Hepatocyte (in vitro differentiated cells): ENCODE data around the gene LRAT. TPM values are rescaled to one million over a fixed set of nuclear protein-coding genes. Genes with fewer than 3 reads are reported as not detected.

ENCODE experiments used
- DNase-seq: peaks from one replicate; pipeline ENCODE4 v3.0.0-alpha.2; 2016; ENCODE audit warnings: low spot score
- H2AFZ ChIP-seq: fragments of 200-600 bp; sonication (generic); 2 replicates; pipeline ENCODE4 v1.6.0; 2016; ENCODE audit warnings: antibody characterized with exemption, mild to moderate bottlenecking
- H3K27ac ChIP-seq: fragments of 200-600 bp; sonication (generic); 2 replicates; pipeline ENCODE4 v1.5.1; 2016; ENCODE audit warnings: mild to moderate bottlenecking
- H3K27me3 ChIP-seq: fragments of 200-600 bp; sonication (generic); 2 replicates; pipeline ENCODE4 v1.6.1; 2016
- H3K36me3 ChIP-seq: fragments of 200-600 bp; sonication (generic); replicated peaks from 2 replicates; pipeline ENCODE4 v1.5.1; 2016; ENCODE audit warnings: low read depth; ENCODE audit not compliant: insufficient read depth
- H3K4me1 ChIP-seq: fragments of 200-600 bp; sonication (generic); 2 replicates; pipeline ENCODE4 v1.5.1; 2016; ENCODE audit warnings: mild to moderate bottlenecking, moderate library complexity; ENCODE audit not compliant: insufficient read depth
- H3K4me2 ChIP-seq: fragments of 200-600 bp; sonication (generic); 2 replicates; pipeline ENCODE4 v1.6.0; 2016
- H3K4me3 ChIP-seq: fragments of 200-600 bp; sonication (generic); 2 replicates; pipeline ENCODE4 v1.5.1; 2016; ENCODE audit warnings: mild to moderate bottlenecking
- H3K79me2 ChIP-seq: fragments of 200-600 bp; sonication (generic); 2 replicates; pipeline ENCODE4 v1.6.0; 2017; ENCODE audit warnings: mild to moderate bottlenecking
- H3K9me2 ChIP-seq: fragments of 200-600 bp; sonication (generic); replicated peaks from 2 replicates; pipeline ENCODE4 v1.6.0; 2017; ENCODE audit warnings: mild to moderate bottlenecking; ENCODE audit not compliant: insufficient read depth
- H3K9me3 ChIP-seq: fragments of 200-600 bp; sonication (generic); 2 replicates; pipeline ENCODE4 v1.5.1; 2016; ENCODE audit warnings: low read depth, mild to moderate bottlenecking
- H4K20me1 ChIP-seq: fragments of 200-600 bp; sonication (generic); 2 replicates; pipeline ENCODE4 v1.6.0; 2016; ENCODE audit warnings: mild to moderate bottlenecking; ENCODE audit not compliant: insufficient read depth, poor library complexity, severe bottlenecking
- EZH2 ChIP-seq: fragments of 200-600 bp; sonication (generic); IDR thresholded peaks from 2 replicates; pipeline ENCODE4 v1.6.1; 2016; ENCODE audit warnings: antibody characterized with exemption, mild to moderate bottlenecking, borderline replicate concordance
- EZH2phosphoT487 ChIP-seq: fragments of 200-600 bp; sonication (generic); IDR thresholded peaks from one replicate; pipeline ENCODE4 v1.6.1; 2018; ENCODE audit warnings: antibody characterized with exemption, mild to moderate bottlenecking, low read depth, moderate library complexity; ENCODE audit not compliant: unreplicated experiment, severe bottlenecking
- WGBS: methylation state at CpG from one replicate; pipeline ENCODE4 v1.1.6; 2016; ENCODE audit warnings: low lambda C conversion rate; ENCODE audit errors: missing lambda C conversion rate; 5-methylcytosine and 5-hydroxymethylcytosine counted together
- polyA plus RNA-seq: library from polyadenylated mRNA; unstranded; fragments of >200 nt; fragmentation: Nextera tagmentation; extraction: Ambion mirVana; gene quantifications from 2 replicates; pipeline ENCODE4 v1.2.1, GENCODE V29; 2016
- total RNA-seq: library from RNA; depleted of rRNA; stranded (reverse); fragments of >200 nt; gene quantifications from 2 replicates; pipeline ENCODE4 v1.2.3, GENCODE V29; 2014
- TF ChIP-seq, protein P1 (sequence below): fragments of 200-600 bp; sonication (generic); IDR thresholded peaks from 2 replicates; pipeline ENCODE4 v1.5.1; 2016; ENCODE audit warnings: antibody characterized with exemption, mild to moderate bottlenecking; ENCODE audit not compliant: poor library complexity

LRAT gene
- total and polyA plus RNA-seq, 2 experiments from 2014 or later = 2.6 to 3.5 TPM

DNA sequence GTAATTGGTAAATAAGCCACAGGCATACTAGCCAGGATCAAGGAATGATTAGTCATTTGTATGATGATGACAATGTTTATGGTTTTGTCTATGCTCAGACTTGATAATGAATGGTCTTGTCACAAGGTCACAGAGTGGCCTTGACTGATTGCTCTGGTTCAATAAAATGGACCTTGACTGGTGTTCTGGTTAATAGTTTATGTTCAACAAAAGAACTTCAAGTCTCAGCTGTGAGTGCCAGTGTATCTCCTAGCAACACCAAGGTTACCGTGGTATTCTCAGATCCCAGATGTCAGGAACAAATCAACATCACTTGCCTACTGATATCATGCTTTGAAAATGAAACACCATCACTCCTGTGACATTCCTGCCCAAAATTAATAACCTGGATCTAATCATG, 16.3 kb upstream of the LRAT start:
- no peak for TF ChIP-seq EZH2phosphoT487
- no peak for TF ChIP-seq EZH2
- TF ChIP-seq, protein P1, sequence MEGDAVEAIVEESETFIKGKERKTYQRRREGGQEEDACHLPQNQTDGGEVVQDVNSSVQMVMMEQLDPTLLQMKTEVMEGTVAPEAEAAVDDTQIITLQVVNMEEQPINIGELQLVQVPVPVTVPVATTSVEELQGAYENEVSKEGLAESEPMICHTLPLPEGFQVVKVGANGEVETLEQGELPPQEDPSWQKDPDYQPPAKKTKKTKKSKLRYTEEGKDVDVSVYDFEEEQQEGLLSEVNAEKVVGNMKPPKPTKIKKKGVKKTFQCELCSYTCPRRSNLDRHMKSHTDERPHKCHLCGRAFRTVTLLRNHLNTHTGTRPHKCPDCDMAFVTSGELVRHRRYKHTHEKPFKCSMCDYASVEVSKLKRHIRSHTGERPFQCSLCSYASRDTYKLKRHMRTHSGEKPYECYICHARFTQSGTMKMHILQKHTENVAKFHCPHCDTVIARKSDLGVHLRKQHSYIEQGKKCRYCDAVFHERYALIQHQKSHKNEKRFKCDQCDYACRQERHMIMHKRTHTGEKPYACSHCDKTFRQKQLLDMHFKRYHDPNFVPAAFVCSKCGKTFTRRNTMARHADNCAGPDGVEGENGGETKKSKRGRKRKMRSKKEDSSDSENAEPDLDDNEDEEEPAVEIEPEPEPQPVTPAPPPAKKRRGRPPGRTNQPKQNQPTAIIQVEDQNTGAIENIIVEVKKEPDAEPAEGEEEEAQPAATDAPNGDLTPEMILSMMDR = no peak
- Histone ChIP-seq H2AFZ (no peak overlapping the region), H3K27ac (no peak overlapping the region), H3K4me3 (no peak overlapping the region), H4K20me1 (no peaks in the 10 kb centered on the region), H3K36me3 (no peaks in the 10 kb centered on the region), H3K4me1 (no peaks in the 10 kb centered on the region), H3K9me3 (no peaks in the 10 kb centered on the region), H3K27me3 (no peaks in the 10 kb centered on the region), H3K79me2 (no peaks in the 10 kb centered on the region), H3K9me2 (no peaks in the 10 kb centered on the region), H3K4me2 (no peak overlapping the region)
- 16% methylated on average over 1 of the region's 1 CpG for WGBS
- DNase-seq = peak; percentile 17

DNA sequence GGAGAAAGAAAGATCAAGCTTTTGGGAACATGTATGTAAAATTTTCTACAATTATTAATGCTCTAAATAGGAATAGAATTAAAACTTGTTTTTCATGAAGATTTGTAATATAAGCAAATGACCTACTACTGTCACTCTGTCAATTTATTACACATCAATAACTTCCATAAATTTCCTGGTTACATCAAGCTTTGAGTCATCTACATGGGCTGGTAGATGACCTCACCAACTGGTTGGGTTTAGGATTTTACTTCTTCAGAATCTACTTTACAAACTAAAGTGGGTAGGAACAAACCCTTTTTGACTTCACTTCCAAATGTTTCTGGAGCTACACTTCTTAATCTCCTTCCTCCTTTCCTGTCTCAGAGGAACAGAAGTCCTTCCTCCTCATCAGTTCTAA, 12.0 kb upstream of the LRAT start:
- Histone ChIP-seq H3K4me2 (no peak overlapping the region), H3K79me2 (no peaks in the 10 kb centered on the region), H3K36me3 (no peaks in the 10 kb centered on the region), H3K4me1 (no peaks in the 10 kb centered on the region), H3K4me3 (no peak overlapping the region), H4K20me1 (no peaks in the 10 kb centered on the region), H3K9me3 (no peaks in the 10 kb centered on the region), H3K27ac (no peak overlapping the region), H2AFZ (no peak overlapping the region), H3K9me2 (no peaks in the 10 kb centered on the region), H3K27me3 (no peaks in the 10 kb centered on the region)
- DNase-seq = no peak
- TF ChIP-seq EZH2phosphoT487 = no peak
- TF ChIP-seq, protein P1 = no peak
- no peak for TF ChIP-seq EZH2

DNA sequence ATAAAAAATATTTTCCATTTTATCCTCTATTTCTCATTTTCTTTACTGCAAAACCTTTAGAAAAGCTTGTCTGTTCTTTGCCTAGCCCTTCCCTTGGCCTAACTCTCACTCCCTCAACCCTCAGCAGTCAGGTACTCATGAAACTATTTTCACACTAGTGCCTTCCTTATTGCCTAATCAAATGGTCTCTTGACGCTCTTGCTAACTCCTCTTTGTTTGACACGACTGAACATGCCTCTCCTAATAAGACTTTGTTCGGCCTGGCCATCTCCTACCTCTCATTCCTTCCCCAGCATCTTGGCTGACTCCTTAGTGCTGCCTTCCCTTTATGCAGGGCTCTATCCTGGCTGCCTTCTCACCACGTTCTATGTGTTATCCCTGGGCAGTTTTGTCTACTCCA, 11.1 kb upstream of the LRAT start:
- WGBS = 88% methylated on average over 4 of the region's 4 CpGs
- TF ChIP-seq, protein P1 = no peak
- TF ChIP-seq EZH2phosphoT487 (no peak), EZH2 (no peak)
- H3K4me1 ChIP-seq = no peaks in the 10 kb centered on the region
- H3K79me2 ChIP-seq = no peaks in the 10 kb centered on the region
- no peak overlapping the region for H3K4me3 ChIP-seq
- H3K27me3 ChIP-seq = no peaks in the 10 kb centered on the region
- no peaks in the 10 kb centered on the region for H3K9me3 ChIP-seq
- DNase-seq = no peak
- no peaks in the 10 kb centered on the region for H3K9me2 ChIP-seq
- no peaks in the 10 kb centered on the region for H4K20me1 ChIP-seq
- no peaks in the 10 kb centered on the region for H3K36me3 ChIP-seq
- no peak overlapping the region for H3K27ac ChIP-seq
- no peak overlapping the region for H2AFZ ChIP-seq
- H3K4me2 ChIP-seq = no peak overlapping the region

- 94% methylated on average over 1 of the region's 1 CpG for WGBS
- no peak for DNase-seq
- Histone ChIP-seq H3K4me2 (no peak overlapping the region), H3K9me2 (no peaks in the 10 kb centered on the region), H3K27me3 (peaks cover 35% of the 10 kb centered on the region), H2AFZ (no peak overlapping the region), H3K27ac (no peak overlapping the region), H3K9me3 (no peaks in the 10 kb centered on the region), H3K4me3 (no peak overlapping the region), H3K36me3 (no peaks in the 10 kb centered on the region), H3K4me1 (peaks cover 7% of the 10 kb centered on the region), H3K79me2 (no peaks in the 10 kb centered on the region), H4K20me1 (no peaks in the 10 kb centered on the region)
- TF ChIP-seq EZH2phosphoT487 (no peak), EZH2 (no peak)
- TF ChIP-seq, protein P1 = no peak
These were observed 7.0 kb upstream of the LRAT start for GRCh38 chr4:154736770-154737169.
